ENCODE measurements around the gene ANKS3. TPM values are rescaled to one million over a fixed set of nuclear protein-coding genes. Genes with fewer than 3 reads are reported as not detected.

The ANKS3 gene
- total RNA-seq, 1 experiment from 2014 or later, result 25.5 TPM

DNA sequence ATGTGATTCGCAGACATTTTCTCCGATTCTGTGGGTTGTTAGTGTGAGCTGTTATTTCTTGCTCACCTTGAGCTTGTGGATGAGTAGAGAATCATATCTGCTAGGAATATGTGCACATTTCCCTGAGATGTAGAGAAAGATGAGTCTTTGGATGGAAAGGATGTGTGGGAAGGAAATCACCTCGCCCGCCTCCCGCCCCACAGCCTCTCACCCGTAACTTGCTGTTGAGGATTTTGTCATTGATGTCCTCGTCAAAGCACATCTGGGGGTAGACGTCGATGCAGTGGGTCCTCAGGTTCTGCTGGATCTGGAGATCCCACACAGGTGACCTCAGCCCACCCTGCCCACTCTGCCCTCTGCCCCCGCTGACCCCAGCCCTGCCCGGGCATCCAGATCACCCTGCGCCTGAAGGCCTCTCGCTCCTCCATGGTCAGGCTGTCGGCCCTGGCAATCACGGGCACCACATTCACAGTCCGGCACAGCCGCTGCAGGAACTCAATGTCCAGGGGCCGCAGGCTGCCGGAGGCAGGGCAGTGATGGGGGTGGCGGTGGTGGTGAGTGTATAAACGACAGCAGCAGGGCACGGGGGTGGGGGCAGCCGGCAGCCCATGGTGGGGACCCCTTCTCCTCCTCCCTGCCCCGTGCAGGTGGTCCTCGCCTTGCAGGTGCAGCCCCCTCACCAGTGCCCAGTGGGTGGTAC, 49.3 kb upstream of the ANKS3 start:
- ATAC-seq, result no peak
- intact Hi-C loops (cut with micrococcal nuclease), result no loop called here
- no peaks in the 10 kb centered on the region for H3K9me2 ChIP-seq (ENCODE audit: insufficient read depth)
- H3K36me3 ChIP-seq (ENCODE audit: control insufficient read depth in 1 of 2, insufficient read depth in 2 of 2, low read length in 2 of 2), result no peaks in the 10 kb centered on the region
- H3K79me2 ChIP-seq (ENCODE audit: insufficient read depth, low read length), result no peaks in the 10 kb centered on the region
- H4K20me1 ChIP-seq (ENCODE audit: insufficient read depth), result no peaks in the 10 kb centered on the region
- BruUV-seq (replicated peaks), result no TSS peak
- ChIA-PET CTCF (no interaction called here), POLR2A (no interaction called here), RAD21 (ENCODE audit: low non-redundant PET in 1 of 2, low total read pairs in 2 of 2, uncharacterized antibody in 2 of 2, unreplicated experiment in 2 of 2) (no interaction called here)
- no peak overlapping the region for H3K4me2 ChIP-seq (ENCODE audit: low read length)
- no peak for DNase-seq (ENCODE audit: low read depth, low spot score)
- H3K9ac ChIP-seq (ENCODE audit: low read length), result no peak overlapping the region
- H3K27me3 ChIP-seq (ENCODE audit: insufficient read depth, low read length), result no peaks in the 10 kb centered on the region
- H3K27ac ChIP-seq (ENCODE audit: low read depth, low read length), result no peak overlapping the region
- peaks cover 3 to 12% of the 10 kb centered on the region in 2 experiments; a peak in 3 of 4 replicates for H3K4me1 ChIP-seq (ENCODE audit: control insufficient read depth in 1 of 2, insufficient read depth in 2 of 2, low read length in 2 of 2)
- no peak overlapping the region for H2AFZ ChIP-seq (ENCODE audit: low read depth, low read length, poor library complexity, severe bottlenecking)
- TF ChIP-seq CEBPB (IDR thresholded peaks at IDR 0.05; ENCODE audit: low read depth), result no peak
- TF ChIP-seq, protein P1, sequence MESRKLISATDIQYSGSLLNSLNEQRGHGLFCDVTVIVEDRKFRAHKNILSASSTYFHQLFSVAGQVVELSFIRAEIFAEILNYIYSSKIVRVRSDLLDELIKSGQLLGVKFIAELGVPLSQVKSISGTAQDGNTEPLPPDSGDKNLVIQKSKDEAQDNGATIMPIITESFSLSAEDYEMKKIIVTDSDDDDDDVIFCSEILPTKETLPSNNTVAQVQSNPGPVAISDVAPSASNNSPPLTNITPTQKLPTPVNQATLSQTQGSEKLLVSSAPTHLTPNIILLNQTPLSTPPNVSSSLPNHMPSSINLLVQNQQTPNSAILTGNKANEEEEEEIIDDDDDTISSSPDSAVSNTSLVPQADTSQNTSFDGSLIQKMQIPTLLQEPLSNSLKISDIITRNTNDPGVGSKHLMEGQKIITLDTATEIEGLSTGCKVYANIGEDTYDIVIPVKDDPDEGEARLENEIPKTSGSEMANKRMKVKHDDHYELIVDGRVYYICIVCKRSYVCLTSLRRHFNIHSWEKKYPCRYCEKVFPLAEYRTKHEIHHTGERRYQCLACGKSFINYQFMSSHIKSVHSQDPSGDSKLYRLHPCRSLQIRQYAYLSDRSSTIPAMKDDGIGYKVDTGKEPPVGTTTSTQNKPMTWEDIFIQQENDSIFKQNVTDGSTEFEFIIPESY (IDR thresholded peaks at IDR 0.05; ENCODE audit: extremely low read depth, insufficient replicate concordance, low read length), result no peak
- no peak for TF ChIP-seq ATF3 (IDR thresholded peaks at IDR 0.05)
- no peak for TF ChIP-seq POLR2AphosphoS5 (IDR thresholded peaks at IDR 0.05; ENCODE audit: low read depth, low read length)
- TF ChIP-seq, protein P2, sequence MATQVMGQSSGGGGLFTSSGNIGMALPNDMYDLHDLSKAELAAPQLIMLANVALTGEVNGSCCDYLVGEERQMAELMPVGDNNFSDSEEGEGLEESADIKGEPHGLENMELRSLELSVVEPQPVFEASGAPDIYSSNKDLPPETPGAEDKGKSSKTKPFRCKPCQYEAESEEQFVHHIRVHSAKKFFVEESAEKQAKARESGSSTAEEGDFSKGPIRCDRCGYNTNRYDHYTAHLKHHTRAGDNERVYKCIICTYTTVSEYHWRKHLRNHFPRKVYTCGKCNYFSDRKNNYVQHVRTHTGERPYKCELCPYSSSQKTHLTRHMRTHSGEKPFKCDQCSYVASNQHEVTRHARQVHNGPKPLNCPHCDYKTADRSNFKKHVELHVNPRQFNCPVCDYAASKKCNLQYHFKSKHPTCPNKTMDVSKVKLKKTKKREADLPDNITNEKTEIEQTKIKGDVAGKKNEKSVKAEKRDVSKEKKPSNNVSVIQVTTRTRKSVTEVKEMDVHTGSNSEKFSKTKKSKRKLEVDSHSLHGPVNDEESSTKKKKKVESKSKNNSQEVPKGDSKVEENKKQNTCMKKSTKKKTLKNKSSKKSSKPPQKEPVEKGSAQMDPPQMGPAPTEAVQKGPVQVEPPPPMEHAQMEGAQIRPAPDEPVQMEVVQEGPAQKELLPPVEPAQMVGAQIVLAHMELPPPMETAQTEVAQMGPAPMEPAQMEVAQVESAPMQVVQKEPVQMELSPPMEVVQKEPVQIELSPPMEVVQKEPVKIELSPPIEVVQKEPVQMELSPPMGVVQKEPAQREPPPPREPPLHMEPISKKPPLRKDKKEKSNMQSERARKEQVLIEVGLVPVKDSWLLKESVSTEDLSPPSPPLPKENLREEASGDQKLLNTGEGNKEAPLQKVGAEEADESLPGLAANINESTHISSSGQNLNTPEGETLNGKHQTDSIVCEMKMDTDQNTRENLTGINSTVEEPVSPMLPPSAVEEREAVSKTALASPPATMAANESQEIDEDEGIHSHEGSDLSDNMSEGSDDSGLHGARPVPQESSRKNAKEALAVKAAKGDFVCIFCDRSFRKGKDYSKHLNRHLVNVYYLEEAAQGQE (IDR thresholded peaks at IDR 0.05; ENCODE audit: low read depth), result no peak
- TF ChIP-seq TCF7L2 (IDR thresholded peaks at IDR 0.05; ENCODE audit: borderline replicate concordance, extremely low read depth, insufficient read depth, insufficient read length), result no peak
- TF ChIP-seq EZH2phosphoT487 (IDR thresholded peaks at IDR 0.05; ENCODE audit: borderline replicate concordance), result no peak
- no peak for TF ChIP-seq SRF (IDR thresholded peaks at IDR 0.05; ENCODE audit: low read depth)
- TF ChIP-seq POLR2A (IDR thresholded peaks at IDR 0.05; ENCODE audit: borderline replicate concordance, extremely low read depth, insufficient read depth, insufficient read length), result no peak
- no peak for TF ChIP-seq MAX (IDR thresholded peaks at IDR 0.05)
- no peak for TF ChIP-seq RAD21 (IDR thresholded peaks at IDR 0.05; ENCODE audit: low read depth)
- no peak for TF ChIP-seq ZFX (IDR thresholded peaks at IDR 0.05)
- no peak overlapping the region for H3K4me3 ChIP-seq (replicated peaks in 1 of 2; ENCODE audit: low read depth in 1 of 2, low read length in 2 of 2)
- no peaks in the 10 kb centered on the region for H3K9me3 ChIP-seq (ENCODE audit: control insufficient read depth in 1 of 2, insufficient read depth in 1 of 2, low read depth in 1 of 2, low read length in 2 of 2)
